ENCODE data around the gene USP49.

USP49 gene

GRCh38 chr6:41927253-41927652 is 32.1 kb upstream of the USP49 start:
- no peak for DNase-seq

GRCh38 chr6:41922154-41922553 is 27.0 kb upstream of the USP49 start:
- DNase-seq: no peak

DNA sequence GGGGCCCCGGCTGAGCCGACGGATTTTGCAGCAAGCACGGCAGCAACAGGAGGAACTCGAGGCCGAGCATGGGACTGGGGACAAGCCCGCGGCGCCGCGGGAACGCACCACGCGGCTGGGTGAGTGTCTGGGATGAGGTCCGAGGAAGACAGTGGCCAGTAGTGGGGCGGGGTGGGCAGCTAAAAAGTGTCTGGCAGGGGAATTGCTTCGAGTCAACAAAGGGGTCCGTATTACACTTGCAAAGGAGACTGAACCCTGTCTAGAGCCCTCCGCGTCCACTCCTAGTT is 26.5 kb upstream of the USP49 start:
- DNase-seq: no peak

- DNase-seq: peak; percentile 73
Observed at GRCh38 chr6:41920921-41921711, 25.9 kb upstream of the USP49 start, which contains the start of the genes BYSL and MED20. BYSL (plus strand) TSS chr6:41921499; CDS start chr6:41921563, 64 bp downstream. MED20 (minus strand) TSS chr6:41921139; CDS start chr6:41921018, 121 bp downstream.

GRCh38 chr6:41917528-41917927 is 22.4 kb upstream of the USP49 start:
- no peak for DNase-seq

DNA sequence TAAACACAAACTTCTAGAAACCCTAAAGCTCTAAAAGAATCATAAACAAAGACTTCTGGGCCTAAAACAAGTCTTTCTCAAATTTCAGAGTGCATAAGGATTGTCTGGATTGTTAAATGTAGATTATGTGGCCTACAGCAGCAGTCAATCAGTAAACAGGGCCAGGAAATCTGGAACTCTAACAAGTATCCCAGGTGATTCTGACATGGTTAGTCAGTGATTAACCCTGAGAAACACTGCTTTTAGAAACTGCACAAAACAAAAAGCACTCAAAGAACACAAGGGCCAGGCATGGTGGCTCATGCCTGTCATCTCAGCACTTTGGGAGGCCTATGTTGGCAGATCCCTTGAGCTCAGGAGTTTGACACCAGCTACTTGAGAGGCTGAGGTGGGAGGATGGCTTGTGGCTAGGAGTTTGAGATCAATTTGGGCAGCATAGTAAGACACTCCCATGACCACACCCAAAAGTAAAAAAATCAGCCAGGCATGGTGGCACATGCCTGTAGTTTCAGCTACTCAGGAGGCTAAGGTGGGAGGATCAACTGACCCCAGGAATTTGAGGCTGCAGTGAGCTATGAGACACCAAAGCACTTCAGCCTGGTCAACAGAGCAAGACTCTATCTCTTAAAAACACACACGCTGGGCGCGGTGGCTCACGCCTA is 19.8 kb upstream of the USP49 start:
- DNase-seq: no peak

GRCh38 chr6:41914343-41914742 is 19.2 kb upstream of the USP49 start:
- no peak for DNase-seq

DNA sequence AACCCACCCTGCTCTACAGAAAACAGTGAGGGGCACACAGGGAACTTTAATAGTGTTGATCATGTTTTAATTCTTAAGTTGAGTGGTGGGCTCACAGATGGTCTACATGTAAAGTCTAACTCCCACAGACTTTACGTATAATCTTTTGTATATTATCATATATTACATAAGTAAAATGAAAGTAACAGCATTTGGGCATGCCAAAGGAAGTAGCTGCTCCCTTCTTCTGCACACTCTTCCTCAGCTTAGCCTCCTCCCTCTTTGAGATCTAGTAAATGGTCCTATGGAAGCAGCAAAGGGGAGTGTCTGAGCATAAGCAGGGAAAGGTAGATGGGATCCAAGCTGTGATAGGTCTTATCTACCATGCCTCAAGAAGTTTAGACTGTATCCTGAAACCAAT is 14.6 kb upstream of the USP49 start:
- DNase-seq: no peak

DNA sequence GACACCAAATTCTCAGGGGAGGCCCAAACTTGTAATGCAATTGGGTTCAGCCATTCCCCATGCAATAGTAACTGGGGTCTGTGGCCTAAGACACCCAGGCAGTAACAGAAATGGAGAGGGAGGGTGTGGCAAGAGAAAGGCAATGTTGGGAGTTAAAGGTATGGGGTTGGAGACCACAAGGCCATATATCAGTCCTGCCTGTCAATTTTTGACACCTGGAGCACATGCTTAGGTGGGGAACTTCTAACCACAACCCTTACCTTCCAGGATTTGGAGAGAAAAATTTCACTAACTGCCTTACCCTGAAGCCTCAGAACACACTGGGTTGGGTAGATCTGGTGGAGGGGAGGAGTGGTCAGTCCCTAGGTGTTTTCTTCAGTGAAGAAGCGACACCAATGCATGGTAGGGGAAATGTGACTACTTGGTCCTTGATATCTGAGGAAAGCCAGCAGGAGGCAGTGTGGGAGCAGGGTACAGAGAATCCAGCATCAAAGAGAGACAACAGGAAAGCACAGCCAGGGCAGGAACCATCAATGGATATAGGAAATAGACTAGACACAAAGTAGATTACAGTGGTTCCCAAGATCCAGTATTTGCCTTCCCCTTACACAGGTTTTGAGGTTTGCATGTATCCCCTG is 6.8 kb upstream of the USP49 start:
- no peak for DNase-seq

- no peak for DNase-seq
Observed at GRCh38 chr6:41900861-41901260, 5.7 kb upstream of the USP49 start.

- DNase-seq: no peak
Observed at GRCh38 chr6:41896281-41896680, 1.1 kb upstream of the USP49 start.

- no peak for DNase-seq
Observed at GRCh38 chr6:41894366-41895299, 542 bp downstream of the USP49 start.

DNA sequence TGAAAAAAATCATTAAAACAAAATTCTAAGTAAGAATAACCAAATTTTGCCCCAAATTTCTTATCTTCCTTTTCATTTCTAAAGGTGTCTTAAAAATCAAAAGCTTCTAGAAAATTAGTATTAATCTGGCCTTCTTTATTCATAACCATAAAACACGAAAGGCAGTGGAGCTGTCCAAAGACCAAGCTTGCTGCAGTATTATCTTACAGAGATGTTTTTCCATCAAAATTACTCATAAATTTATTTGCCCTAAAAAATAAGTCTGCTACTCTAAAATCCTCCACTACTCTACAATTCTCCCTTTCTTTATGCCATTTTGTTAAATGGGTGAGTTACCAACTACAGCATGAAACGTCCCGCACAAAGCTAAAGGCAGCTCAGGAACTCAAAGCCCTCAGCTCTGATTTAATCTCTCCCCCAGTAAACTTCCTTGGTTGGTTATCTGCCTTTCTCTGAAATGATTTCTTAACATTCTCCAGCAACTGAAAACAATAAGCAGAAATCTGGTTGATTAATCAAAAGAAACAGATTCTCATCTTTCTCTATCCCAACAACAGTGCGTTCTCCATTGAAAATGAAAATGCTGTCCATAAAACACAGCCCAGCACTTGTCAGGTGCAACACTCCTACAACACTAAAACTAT is 2.1 kb downstream of the USP49 start:
- no peak for DNase-seq

DNA sequence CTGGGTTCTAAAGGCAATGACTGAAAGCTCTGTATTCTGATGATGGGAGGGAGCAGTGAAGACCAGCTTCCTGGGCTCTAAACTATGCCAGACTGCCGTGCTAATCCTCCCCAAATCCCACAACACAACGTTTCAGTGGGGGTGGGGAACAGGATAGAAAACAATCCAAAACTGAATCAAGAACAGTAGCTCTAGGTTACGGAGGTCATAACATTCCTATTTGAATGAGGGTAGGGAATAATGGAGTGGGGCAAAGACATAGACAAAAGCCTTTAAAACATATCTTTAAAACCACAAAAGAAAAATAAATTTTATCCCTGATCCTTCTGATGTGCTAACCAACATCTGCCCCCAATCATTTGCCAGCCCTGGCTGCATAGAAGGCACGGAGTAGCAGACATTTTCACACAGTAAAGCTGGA is 7.8 kb downstream of the USP49 start:
- DNase-seq: no peak

GRCh38 chr6:41885930-41886329 is 9.2 kb downstream of the USP49 start:
- DNase-seq: no peak

GRCh38 chr6:41884957-41885356 is 10.2 kb downstream of the USP49 start:
- DNase-seq: no peak

DNA sequence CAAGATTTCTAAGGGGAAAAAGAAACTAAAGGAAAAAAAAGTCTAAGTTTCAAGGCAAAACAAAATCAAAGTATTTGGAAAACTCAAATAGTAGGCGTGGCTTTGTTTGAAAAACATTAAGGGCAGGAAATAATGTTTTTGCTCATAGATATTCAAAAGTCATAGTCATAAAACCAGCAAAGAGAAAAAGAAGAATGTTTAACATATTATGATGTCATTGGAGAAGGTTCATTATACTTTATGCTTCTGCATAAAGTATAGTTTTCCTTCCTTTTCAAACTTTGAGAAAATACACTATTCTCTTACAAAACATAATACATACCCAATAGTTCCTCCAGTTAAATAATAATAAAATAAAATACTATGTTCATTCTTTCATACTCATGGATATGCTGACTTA is 13.7 kb downstream of the USP49 start:
- DNase-seq: no peak

DNA sequence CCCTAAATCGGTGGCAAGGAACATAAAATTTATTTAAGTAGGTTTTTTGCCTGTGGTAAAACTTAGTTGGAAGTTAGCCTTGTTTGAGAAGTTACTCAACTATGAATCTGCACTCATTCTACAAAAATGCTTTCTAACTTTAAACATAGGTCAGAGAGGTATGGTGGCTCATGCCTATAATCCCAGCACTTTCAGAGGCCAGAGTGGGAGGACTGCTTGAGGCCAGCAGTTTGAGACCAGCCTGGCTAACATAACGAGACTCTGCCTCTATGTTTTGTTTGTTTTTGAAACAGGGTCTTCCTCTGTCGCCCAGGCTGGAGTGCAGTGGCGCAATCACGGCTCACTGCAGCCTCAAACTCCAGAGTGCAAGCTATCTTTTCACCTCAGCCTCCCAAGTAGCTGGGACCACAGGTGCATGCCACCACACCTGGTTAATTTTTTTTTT is 16.2 kb downstream of the USP49 start:
- DNase-seq: no peak

- DNase-seq: no peak
Observed at GRCh38 chr6:41878246-41878645, 16.9 kb downstream of the USP49 start.

GRCh38 chr6:41877051-41877680 is 18.0 kb downstream of the USP49 start:
- DNase-seq: no peak

DNA sequence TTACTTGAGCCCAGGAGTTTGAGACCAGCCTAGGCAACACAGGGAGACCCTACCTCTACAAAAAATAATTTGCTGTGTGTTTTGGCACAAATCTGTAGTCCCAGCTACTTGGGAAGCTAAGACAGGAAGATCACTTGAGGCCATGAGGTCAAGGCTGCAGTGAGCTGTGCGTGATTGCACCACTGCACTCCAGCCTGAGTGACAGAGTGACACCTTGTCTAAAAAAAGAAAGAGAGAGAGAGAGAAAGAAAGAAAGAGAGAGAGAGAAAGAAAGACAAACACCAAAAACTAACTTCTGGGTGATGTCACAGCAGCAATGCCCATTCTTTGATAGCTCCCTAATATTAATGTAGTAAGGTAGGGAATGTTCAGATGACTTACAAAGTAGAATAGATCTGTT is 20.4 kb downstream of the USP49 start:
- no peak for DNase-seq

DNA sequence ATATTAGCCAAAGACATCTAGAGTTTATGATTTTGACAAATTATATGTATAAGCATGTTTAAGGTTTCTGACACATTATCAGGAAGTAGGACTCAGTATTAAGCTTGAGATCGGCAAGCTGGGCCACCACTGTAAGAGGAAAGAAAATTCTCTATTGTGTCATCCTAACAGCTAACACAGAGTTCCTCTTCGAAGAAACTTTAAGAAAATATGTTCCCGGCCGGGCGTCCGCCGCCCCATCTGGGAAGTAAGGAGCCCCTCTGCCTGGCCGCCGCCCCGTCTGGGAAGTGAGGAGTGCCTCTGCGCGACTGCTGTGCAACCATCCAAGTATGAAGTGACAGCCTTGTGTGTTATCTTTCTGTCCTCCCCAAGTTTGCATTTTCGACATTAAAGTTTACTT is 23.0 kb downstream of the USP49 start:
- no peak for DNase-seq
